Trophoblast cell (in vitro differentiated cells and primary cell): ENCODE results near the gene TRPV6.
A peak's percentile ranks its signal among the peaks of the same experiment; 100 is the strongest.

Source experiments
- DNase-seq, 2 donors: peaks; one replicate each; pipeline ENCODE4 v3.0.0-alpha.2; 2016
- H2AFZ ChIP-seq: 2 replicates; pipeline ENCODE4 v1.6.1; 2013; ENCODE audit warnings: low read length, moderate library complexity, mild to moderate bottlenecking; ENCODE audit not compliant: insufficient read depth, poor library complexity
- H2AK5ac ChIP-seq: 2 replicates; pipeline ENCODE4 v1.6.1; 2013; ENCODE audit warnings: mild to moderate bottlenecking, low read length
- H2BK120ac ChIP-seq: 2 replicates; pipeline ENCODE4 v1.6.1; 2013; ENCODE audit warnings: low read length, mild to moderate bottlenecking, moderate library complexity; ENCODE audit not compliant: insufficient read depth, poor library complexity
- H2BK12ac ChIP-seq: 2 replicates; pipeline ENCODE4 v1.6.1; 2013; ENCODE audit warnings: mild to moderate bottlenecking, low read length, moderate library complexity
- H2BK5ac ChIP-seq: 2 replicates; pipeline ENCODE4 v1.6.1; 2013; ENCODE audit warnings: low read length, low read depth, moderate library complexity, mild to moderate bottlenecking; ENCODE audit not compliant: poor library complexity
- H3K14ac ChIP-seq: 2 replicates; pipeline ENCODE4 v1.6.1; 2013; ENCODE audit warnings: mild to moderate bottlenecking, low read length
- H3K18ac ChIP-seq: 2 replicates; pipeline ENCODE4 v1.6.1; 2013; ENCODE audit warnings: mild to moderate bottlenecking, low read length
- H3K23ac ChIP-seq: 2 replicates; pipeline ENCODE4 v1.6.1; 2013; ENCODE audit warnings: low read length
- H3K27ac ChIP-seq: 2 replicates; pipeline ENCODE4 v1.5.1; 2013; ENCODE audit warnings: low read depth, mild to moderate bottlenecking, inconsistent platforms, low read length, moderate library complexity
- H3K27me3 ChIP-seq: 2 replicates; pipeline ENCODE4 v1.6.1; 2013; ENCODE audit warnings: inconsistent platforms, mild to moderate bottlenecking, low read length, moderate library complexity; ENCODE audit not compliant: insufficient read depth
- H3K36me3 ChIP-seq, 2 experiments: 1 replicate in 1 of 2; 2 replicates in 1 of 2; pipeline ENCODE4 v1.6.1; 2013; ENCODE audit warnings: low read length in 2 of 2, mild to moderate bottlenecking in 2 of 2, moderate library complexity in 1 of 2; ENCODE audit not compliant: insufficient read depth in 2 of 2, control insufficient read depth in 1 of 2
- H3K4ac ChIP-seq: 2 replicates; pipeline ENCODE4 v1.6.1; 2013; ENCODE audit warnings: low read depth, mild to moderate bottlenecking, low read length, moderate library complexity
- H3K4me1 ChIP-seq, 2 experiments: 1 replicate in 1 of 2; 2 replicates in 1 of 2; pipeline ENCODE4 v1.6.1; 2013; ENCODE audit warnings: low read length in 2 of 2, mild to moderate bottlenecking in 2 of 2, moderate library complexity in 1 of 2; ENCODE audit not compliant: insufficient read depth in 2 of 2, control insufficient read depth in 1 of 2
- H3K4me2 ChIP-seq: 2 replicates; pipeline ENCODE4 v1.6.1; 2013; ENCODE audit warnings: inconsistent platforms, mild to moderate bottlenecking, low read length, moderate library complexity
- H3K4me3 ChIP-seq: 2 replicates; pipeline ENCODE4 v1.5.1; 2013; ENCODE audit warnings: mild to moderate bottlenecking, low read depth, low read length, inconsistent platforms
- H3K79me1 ChIP-seq: one replicate; pipeline ENCODE4 v1.6.1; 2013; ENCODE audit warnings: low read length
- H3K79me2 ChIP-seq: 2 replicates; pipeline ENCODE4 v1.6.1; 2013; ENCODE audit warnings: low read length, mild to moderate bottlenecking; ENCODE audit not compliant: control insufficient read depth, insufficient read depth, poor library complexity
- H3K9ac ChIP-seq: 2 replicates; pipeline ENCODE4 v1.6.1; 2013; ENCODE audit warnings: mild to moderate bottlenecking, low read length
- H3K9me3 ChIP-seq: 2 replicates; pipeline ENCODE4 v1.6.1; 2013; ENCODE audit warnings: low read depth, mild to moderate bottlenecking, control low read depth, inconsistent platforms, low read length; ENCODE audit not compliant: insufficient read depth
- H4K12ac ChIP-seq: 2 replicates; pipeline ENCODE4 v1.6.1; 2013; ENCODE audit warnings: low read depth, mild to moderate bottlenecking, low read length, moderate library complexity
- H4K8ac ChIP-seq: 2 replicates; pipeline ENCODE4 v1.6.1; 2013; ENCODE audit warnings: low read depth, mild to moderate bottlenecking, low read length, moderate library complexity
- H4K91ac ChIP-seq: one replicate; pipeline ENCODE4 v1.6.1; 2013; ENCODE audit warnings: low read depth, mild to moderate bottlenecking, low read length, moderate library complexity
- WGBS: extraction: QIAGEN DNeasy Blood & Tissue Kit; methylation state at CpG from one replicate; pipeline ENCODE4 v1.1.7; 2013; ENCODE audit warnings: missing lambda C conversion rate; ENCODE audit not compliant: insufficient read length, insufficient coverage; ENCODE audit errors: extremely low coverage; 5-methylcytosine and 5-hydroxymethylcytosine counted together

The TRPV6 gene

GRCh38 chr7:142862351-142862750 lies 23.2 kb downstream of the TRPV6 start:
- Histone ChIP-seq H3K4ac (no peak overlapping the region), H2AFZ (no peak overlapping the region), H3K79me2 (no peaks in the 10 kb centered on the region), H4K8ac (no peak overlapping the region), H3K36me3 (peaks cover 20 to 24% of the 10 kb centered on the region in 2 experiments), H3K9ac (no peak overlapping the region), H4K12ac (no peak overlapping the region), H3K79me1 (no peaks in the 10 kb centered on the region), H3K18ac (no peak overlapping the region), H2BK5ac (no peak overlapping the region), H3K27ac (no peak overlapping the region), H3K14ac (no peak overlapping the region), H3K4me2 (no peak overlapping the region), H3K27me3 (no peaks in the 10 kb centered on the region), H2AK5ac (no peak overlapping the region), H3K9me3 (no peaks in the 10 kb centered on the region), H4K91ac (no peak overlapping the region), H3K4me3 (no peak overlapping the region), H3K4me1 (peaks cover 0 to 1% of the 10 kb centered on the region in 2 experiments), H3K23ac (no peak overlapping the region), H2BK120ac (no peak overlapping the region), H2BK12ac (no peak overlapping the region)
- WGBS = no CpG with 5 or more reads among the region's 4 CpGs
- no peak for DNase-seq

- H3K4me3 ChIP-seq = no peak overlapping the region
- no peak overlapping the region for H3K4me2 ChIP-seq
- no peak overlapping the region for H2BK12ac ChIP-seq
- H3K9me3 ChIP-seq = no peaks in the 10 kb centered on the region
- no peak overlapping the region for H3K27ac ChIP-seq
- H3K4ac ChIP-seq = no peak overlapping the region
- no CpG with 5 or more reads among the region's 3 CpGs for WGBS
- H4K12ac ChIP-seq = no peak overlapping the region
- no peaks in the 10 kb centered on the region for H3K79me1 ChIP-seq
- no peaks in the 10 kb centered on the region for H3K79me2 ChIP-seq
- H3K14ac ChIP-seq = no peak overlapping the region
- H3K9ac ChIP-seq = no peak overlapping the region
- peaks cover 4 to 14% of the 10 kb centered on the region in 2 experiments for H3K4me1 ChIP-seq
- no peak overlapping the region for H4K8ac ChIP-seq
- DNase-seq = peak in 1 of 2 donors; percentile 38
- H3K36me3 ChIP-seq = peaks cover 18 to 19% of the 10 kb centered on the region in 2 experiments
- no peak overlapping the region for H2AFZ ChIP-seq
- no peak overlapping the region for H3K18ac ChIP-seq
- H2BK5ac ChIP-seq = no peak overlapping the region
- no peak overlapping the region for H4K91ac ChIP-seq
- no peak overlapping the region for H2BK120ac ChIP-seq
- H3K23ac ChIP-seq = no peak overlapping the region
- H3K27me3 ChIP-seq = no peaks in the 10 kb centered on the region
- H2AK5ac ChIP-seq = no peak overlapping the region
Measured at GRCh38 chr7:142860968-142861367, 24.6 kb downstream of the TRPV6 start.

- H2AFZ ChIP-seq = no peak overlapping the region
- H3K4me2 ChIP-seq = no peak overlapping the region
- H2BK5ac ChIP-seq = no peak overlapping the region
- peak in 1 of 2 donors; percentile 27 for DNase-seq
- no peak overlapping the region for H3K4me3 ChIP-seq
- no peak overlapping the region for H3K27ac ChIP-seq
- H4K8ac ChIP-seq = no peak overlapping the region
- H2BK12ac ChIP-seq = no peak overlapping the region
- no peak overlapping the region for H3K23ac ChIP-seq
- no peak overlapping the region for H3K18ac ChIP-seq
- H3K14ac ChIP-seq = no peak overlapping the region
- H3K36me3 ChIP-seq = peaks cover 14 to 15% of the 10 kb centered on the region in 2 experiments
- peaks cover 2% of the 10 kb centered on the region for H3K9me3 ChIP-seq
- no peak overlapping the region for H4K12ac ChIP-seq
- no peak overlapping the region for H2AK5ac ChIP-seq
- no CpG with 5 or more reads among the region's 5 CpGs for WGBS
- H2BK120ac ChIP-seq = no peak overlapping the region
- no peak overlapping the region for H3K9ac ChIP-seq
- no peak overlapping the region for H3K4ac ChIP-seq
- peaks cover 4 to 23% of the 10 kb centered on the region in 2 experiments for H3K4me1 ChIP-seq
- no peaks in the 10 kb centered on the region for H3K79me2 ChIP-seq
- no peak overlapping the region for H4K91ac ChIP-seq
- peaks cover 3% of the 10 kb centered on the region for H3K79me1 ChIP-seq
- no peaks in the 10 kb centered on the region for H3K27me3 ChIP-seq
Measured at GRCh38 chr7:142859829-142860228, 25.7 kb downstream of the TRPV6 start.

GRCh38 chr7:142859411-142859810 lies 26.1 kb downstream of the TRPV6 start:
- H3K23ac ChIP-seq = no peak overlapping the region
- no peak overlapping the region for H3K14ac ChIP-seq
- no peak overlapping the region for H4K8ac ChIP-seq
- H3K79me1 ChIP-seq = peaks cover 6% of the 10 kb centered on the region
- no peak overlapping the region for H3K4me2 ChIP-seq
- no peak overlapping the region for H2BK12ac ChIP-seq
- H3K27me3 ChIP-seq = no peaks in the 10 kb centered on the region
- no peak overlapping the region for H2BK120ac ChIP-seq
- peaks cover 2% of the 10 kb centered on the region for H3K9me3 ChIP-seq
- H2AK5ac ChIP-seq = no peak overlapping the region
- no peak overlapping the region for H4K12ac ChIP-seq
- H3K4me1 ChIP-seq = peaks cover 4 to 23% of the 10 kb centered on the region in 2 experiments
- H3K27ac ChIP-seq = no peak overlapping the region
- H3K4me3 ChIP-seq = no peak overlapping the region
- H3K4ac ChIP-seq = no peak overlapping the region
- H4K91ac ChIP-seq = no peak overlapping the region
- peaks cover 2% of the 10 kb centered on the region for H3K79me2 ChIP-seq
- H3K9ac ChIP-seq = no peak overlapping the region
- H3K36me3 ChIP-seq = peaks cover 13% of the 10 kb centered on the region in 2 experiments
- no peak overlapping the region for H2BK5ac ChIP-seq
- DNase-seq = no peak
- H2AFZ ChIP-seq = no peak overlapping the region
- H3K18ac ChIP-seq = no peak overlapping the region
